Stomach (tissue), 4 donors: ENCODE data around the gene KIF1A.

Experiments
- CTCF ChIP-seq, 7 experiments: fragments of 450-650 bp in 4 of 7; fragments of 200-600 bp in 3 of 7; sonication (generic) in 3 of 7; IDR thresholded peaks; one replicate each; pipeline ENCODE4 v1.5.1; 2016 to 2019; ENCODE audit warnings: antibody characterized with exemption in 7 of 7, control low read depth in 2 of 7, mild to moderate bottlenecking in 1 of 7
- POLR2A ChIP-seq, 4 donors: fragments of 450-650 bp; IDR thresholded peaks; one replicate each; pipeline ENCODE4 v1.6.1; 2016; ENCODE audit warnings: antibody characterized with exemption in 4 of 4, control low read depth in 2 of 4, mild to moderate bottlenecking in 1 of 4, moderate library complexity in 1 of 4
- POLR2AphosphoS5 ChIP-seq, 3 donors: sonication (generic); formaldehyde crosslinking; IDR thresholded peaks; one replicate each; pipeline ENCODE4 v1.6.1; 2016; ENCODE audit warnings: antibody characterized with exemption in 3 of 3

GRCh38 chr2:240707821-240708220 lies 112.2 kb downstream of the KIF1A start:
- TF ChIP-seq POLR2AphosphoS5 (IDR thresholded peaks at IDR 0.05) (no peak), CTCF (IDR thresholded peaks at IDR 0.05) (no peak), POLR2A (IDR thresholded peaks at IDR 0.05) (no peak)
